HepG2 (cell line): ENCODE measurements around the gene RDH14. TPM values are rescaled to one million over a fixed set of nuclear protein-coding genes. Genes with fewer than 3 reads are reported as not detected.

ENCODE experiments used
- ATAC-seq: fragments of 200-7000 bp; cut with Tn5 transposase; 3 replicates; pipeline ENCODE4 v1.9.1; 2020; ENCODE audit warnings: mild to moderate bottlenecking, moderate library complexity
- BruUV-seq: library from RNA; stranded (reverse); fragments of 400-500 nt; replicated peaks from 2 replicates; lab custom pipeline; 2021; lab: Mats Ljungman, UMichigan
- CTCF ChIA-PET: fragments of 300-600 bp; formaldehyde crosslinking; extraction: SDS; loops from one replicate; lab custom pipeline; 2021; ENCODE audit warnings: low total read pairs, inconsistent platforms, low intra/inter-chr PET ratio; lab: Yijun Ruan, JAX
- POLR2A ChIA-PET: fragments of 350-600 bp; sonication (Branson Sonifier 250); formaldehyde crosslinking; loops from one replicate; lab custom pipeline; 2020; ENCODE audit warnings: antibody characterized with exemption, inconsistent platforms; lab: Yijun Ruan, JAX
- DNase-seq: peaks from one replicate; pipeline ENCODE4 v3.0.0-alpha.2; 2015; ENCODE audit warnings: low spot score
- FAIRE-seq: peaks from 3 replicates; lab custom pipeline; 2011; peaks lifted over from hg19 to GRCh38; lab: Jason Lieb, UNC
- H2AFZ ChIP-seq: one replicate; pipeline ENCODE4 v1.6.1; 2011; ENCODE audit warnings: low read length, inconsistent platforms
- H3K27ac ChIP-seq: fragments of 300-600 bp; 3 replicates; pipeline ENCODE4 v1.8.0; 2011; ENCODE audit warnings: mixed run types, mild to moderate bottlenecking, mixed read lengths, low read length, inconsistent platforms; ENCODE audit not compliant: insufficient read depth; ENCODE audit errors: extremely low read length
- H3K27me3 ChIP-seq, 2 experiments: fragments of 200-600 bp in 1 of 2; 2 replicates in 1 of 2; 3 replicates in 1 of 2; pipeline versions ENCODE4 v1.6.0 to v1.8.0; 2011; ENCODE audit warnings: low read length in 2 of 2, mild to moderate bottlenecking in 2 of 2, moderate library complexity in 2 of 2, inconsistent platforms in 1 of 2; ENCODE audit not compliant: insufficient read depth in 2 of 2, control insufficient read depth in 1 of 2
- H3K36me3 ChIP-seq, 2 experiments: fragments of 200-600 bp in 1 of 2; replicated peaks in 1 of 2; 2 replicates in 1 of 2; 3 replicates in 1 of 2; pipeline versions ENCODE4 v1.5.1 to v1.8.0; 2011; ENCODE audit warnings: low read length in 2 of 2, inconsistent platforms in 1 of 2; ENCODE audit not compliant: insufficient read depth in 2 of 2, control insufficient read depth in 1 of 2
- H3K4me1 ChIP-seq: 2 replicates; pipeline ENCODE4 v1.5.1; 2012; ENCODE audit warnings: low read length, inconsistent platforms; ENCODE audit not compliant: insufficient read depth
- H3K4me2 ChIP-seq: 2 replicates; pipeline ENCODE4 v1.6.0; 2011; ENCODE audit warnings: low read depth, low read length, inconsistent platforms
- H3K4me3 ChIP-seq, 3 experiments: fragments of 200-600 bp in 1 of 3; sonication (generic), shearing (Covaris generic) in 1 of 3; replicated peaks in 1 of 3; 2 replicates each; pipeline ENCODE4 v1.5.1; 2011 to 2016; ENCODE audit warnings: low read length in 3 of 3, inconsistent platforms in 2 of 3, low read depth in 2 of 3, mild to moderate bottlenecking in 2 of 3, control low read depth in 1 of 3, mixed read lengths in 1 of 3; ENCODE audit not compliant: insufficient read depth in 1 of 3
- H3K79me2 ChIP-seq: one replicate; pipeline ENCODE4 v1.6.1; 2011; ENCODE audit warnings: low read length, inconsistent platforms; ENCODE audit not compliant: insufficient read depth
- H3K9ac ChIP-seq: 2 replicates; pipeline ENCODE4 v1.6.0; 2011; ENCODE audit warnings: mild to moderate bottlenecking, low read depth, low read length, inconsistent platforms; ENCODE audit not compliant: insufficient read depth
- H3K9me3 ChIP-seq: 2 replicates; pipeline ENCODE4 v1.5.1; 2012; ENCODE audit warnings: mild to moderate bottlenecking, low read length
- H4K20me1 ChIP-seq: 2 replicates; pipeline ENCODE4 v1.6.0; 2011; ENCODE audit warnings: inconsistent platforms, mild to moderate bottlenecking, low read length, moderate library complexity; ENCODE audit not compliant: insufficient read depth
- CBX5 ChIP-seq: sonication (generic); formaldehyde crosslinking; IDR thresholded peaks from 2 replicates; pipeline ENCODE4 v1.4.0; 2020; ENCODE audit warnings: missing genetic modification reagents, borderline replicate concordance
- ETV5 ChIP-seq: IDR thresholded peaks from 2 replicates; pipeline ENCODE4 v1.6.1; 2018; ENCODE audit warnings: missing biosample characterization, missing genetic modification reagents, inconsistent platforms, borderline replicate concordance
- HMGXB4 ChIP-seq, 2 experiments: sonication (generic) in 1 of 2; formaldehyde crosslinking in 1 of 2; IDR thresholded peaks; 2 replicates each; pipeline versions ENCODE4 v1.4.0 to v1.6.1; 2018 to 2020; ENCODE audit warnings: missing genetic modification reagents in 2 of 2, borderline replicate concordance in 1 of 2, low read depth in 1 of 2, mild to moderate bottlenecking in 1 of 2, missing biosample characterization in 1 of 2
- NFKB2 ChIP-seq: sonication (generic); formaldehyde crosslinking; IDR thresholded peaks from 2 replicates; pipeline ENCODE4 v1.4.0; 2020; ENCODE audit warnings: missing genetic modification reagents, borderline replicate concordance
- TCF7 ChIP-seq: sonication (generic); IDR thresholded peaks from 2 replicates; pipeline ENCODE4 v1.6.1; 2016; ENCODE audit warnings: antibody characterized with exemption, low read depth
- ZC3H13 ChIP-seq: sonication (generic); formaldehyde crosslinking; IDR thresholded peaks from 2 replicates; pipeline ENCODE4 v1.8.1; 2023; ENCODE audit warnings: mild to moderate bottlenecking, missing genetic modification reagents, moderate library complexity
- ZFX ChIP-seq: sonication (generic); formaldehyde crosslinking; IDR thresholded peaks from 2 replicates; pipeline ENCODE4 v1.4.0; 2020; ENCODE audit warnings: mild to moderate bottlenecking, low read depth, missing genetic modification reagents, moderate library complexity
- ZKSCAN5 ChIP-seq: sonication (generic); formaldehyde crosslinking; IDR thresholded peaks from 2 replicates; pipeline ENCODE4 v1.5.1; 2020; ENCODE audit warnings: mild to moderate bottlenecking, missing genetic modification reagents
- ZNF101 ChIP-seq: sonication (generic); formaldehyde crosslinking; IDR thresholded peaks from 2 replicates; pipeline ENCODE4 v1.4.0; 2020; ENCODE audit warnings: mild to moderate bottlenecking, low read depth, missing genetic modification reagents, borderline replicate concordance
- ZNF234 ChIP-seq: sonication (generic); formaldehyde crosslinking; conservative IDR thresholded peaks from 2 replicates; pipeline ENCODE4 v1.5.1; 2020; ENCODE audit warnings: mild to moderate bottlenecking, missing genetic modification reagents
- ZNF24 ChIP-seq: fragments of 450-650 bp; IDR thresholded peaks from 2 replicates; pipeline ENCODE4 v1.6.1; 2017; ENCODE audit warnings: antibody characterized with exemption, mild to moderate bottlenecking
- ZNF33A ChIP-seq: sonication (generic); formaldehyde crosslinking; IDR thresholded peaks from 2 replicates; pipeline ENCODE4 v1.5.1; 2020; ENCODE audit warnings: missing genetic modification reagents, mild to moderate bottlenecking, moderate library complexity, borderline replicate concordance
- ZNF34 ChIP-seq: sonication (generic); formaldehyde crosslinking; IDR thresholded peaks from 2 replicates; pipeline ENCODE4 v1.4.0; 2020; ENCODE audit warnings: mild to moderate bottlenecking, missing genetic modification reagents, borderline replicate concordance
- ZNF781 ChIP-seq: sonication (generic); formaldehyde crosslinking; IDR thresholded peaks from 2 replicates; pipeline ENCODE4 v1.5.1; 2020; ENCODE audit warnings: borderline replicate concordance, mild to moderate bottlenecking, missing genetic modification reagents; ENCODE audit errors: not compliant biosample characterization
- WGBS: methylation state at CpG from one replicate; pipeline ENCODE4 v1.1.6; 2017; ENCODE audit warnings: low lambda C conversion rate; 5-methylcytosine and 5-hydroxymethylcytosine counted together
- in situ Hi-C: cut with HindIII; loops from 2 replicates; pipeline ENCODE4 v1.10.0; 2017; ENCODE audit warnings: low pct_unique_long_range_greater_than_20kb; ENCODE audit not compliant: extremely low pct_ligation_motif_present
- intact Hi-C: fragments of 100-400 bp; cut with micrococcal nuclease; formaldehyde crosslinking; loops from one replicate; pipeline ENCODE4 v1.10.0; 2022; ENCODE audit not compliant: unreplicated experiment
- polyA plus RNA-seq, 8 experiments: library from polyadenylated mRNA; depleted of rRNA in 3 of 8; stranded (reverse) in 7 of 8; unstranded in 1 of 8; fragments of >200 nt; fragmentation: Illumina TruSeq in 4 of 8; extraction: Trizol in 4 of 8; gene quantifications; 2 replicates each; pipeline versions ENCODE4 v1.2.1 to v1.2.3, GENCODE V29; 2011 to 2016; ENCODE audit warnings: low read depth in 4 of 8, missing spikeins in 1 of 8, mixed read lengths in 1 of 8; ENCODE audit not compliant: insufficient read depth in 1 of 8
- total RNA-seq, 5 experiments: library from RNA; depleted of rRNA; stranded (reverse); fragments of >200 nt; fragmentation: Illumina TruSeq; extraction: Trizol; gene quantifications; 2 replicates each; pipeline ENCODE4 v1.2.3, GENCODE V29; 2016; ENCODE audit warnings: low read depth in 1 of 5

RDH14 gene
- total and polyA plus RNA-seq, 2 of the 13 experiments (the other 11 are each of a cell fraction or from before 2014, with no cell fraction given) = 27.4 to 39.9 TPM

GRCh38 chr2:18525852-18526251, 34.6 kb downstream of the RDH14 start:
- Histone ChIP-seq H3K27me3 (peaks cover 2 to 9% of the 10 kb centered on the region in 2 experiments; a peak in 4 of 5 replicates), H3K9ac (no peak overlapping the region), H3K36me3 (no peaks in the 10 kb centered on the region), H3K79me2 (no peaks in the 10 kb centered on the region), H3K27ac (no peak overlapping the region), H3K4me1 (no peaks in the 10 kb centered on the region), H2AFZ (no peak overlapping the region), H3K4me3 (no peak overlapping the region), H4K20me1 (no peaks in the 10 kb centered on the region), H3K9me3 (no peaks in the 10 kb centered on the region), H3K4me2 (no peak overlapping the region)
- FAIRE-seq = no peak
- no TSS peak for BruUV-seq
- no peak for TF ChIP-seq ZKSCAN5 (CRISPR knock-in tag)
- TF ChIP-seq ZNF33A (CRISPR knock-in tag) = no peak
- TF ChIP-seq ETV5 (CRISPR knock-in tag) = no peak
- no peak for TF ChIP-seq ZNF24
- no peak for TF ChIP-seq ZNF34 (CRISPR knock-in tag)
- no peak for TF ChIP-seq ZFX (CRISPR knock-in tag)
- no peak for TF ChIP-seq NFKB2 (CRISPR knock-in tag)
- TF ChIP-seq HMGXB4 (CRISPR knock-in tag; IDR thresholded peaks at IDR 0.05; ENCODE audit: borderline replicate concordance in 1 of 2, low read depth in 1 of 2) = no peak
- no peak for TF ChIP-seq ZC3H13
- no peak for TF ChIP-seq ZNF781 (CRISPR knock-in tag)
- TF ChIP-seq ZNF234 (CRISPR knock-in tag) = no peak
- TF ChIP-seq CBX5 (CRISPR knock-in tag) = no peak
- TF ChIP-seq ZNF101 (CRISPR knock-in tag) = no peak
- TF ChIP-seq TCF7 = no peak
- in situ Hi-C loops = no loop called here
- ChIA-PET CTCF (no interaction called here), POLR2A (no interaction called here)
- intact Hi-C loops = loop anchor here (10.0 kb wide), 1 partner anchor 359 kb away; no protein-coding TSS in a partner anchor
- ATAC-seq = no peak
- no peak for DNase-seq
- 6% methylated on average over 3 of the region's 3 CpGs for WGBS
